NCI-H187 treated with DMSO at 0.1 percent for 48 hours (cell line): ENCODE data around the gene TACR1.
"Not testable (repeated sequence)": the region's sequence is repeated elsewhere in the genome, so short reads cannot be mapped to it uniquely, and the experiment has no call there.

ENCODE experiments used
- DNase-seq: peaks from one replicate; lab custom pipeline; 2025; lab: John Stamatoyannopoulos, UW

Gene TACR1

DNA sequence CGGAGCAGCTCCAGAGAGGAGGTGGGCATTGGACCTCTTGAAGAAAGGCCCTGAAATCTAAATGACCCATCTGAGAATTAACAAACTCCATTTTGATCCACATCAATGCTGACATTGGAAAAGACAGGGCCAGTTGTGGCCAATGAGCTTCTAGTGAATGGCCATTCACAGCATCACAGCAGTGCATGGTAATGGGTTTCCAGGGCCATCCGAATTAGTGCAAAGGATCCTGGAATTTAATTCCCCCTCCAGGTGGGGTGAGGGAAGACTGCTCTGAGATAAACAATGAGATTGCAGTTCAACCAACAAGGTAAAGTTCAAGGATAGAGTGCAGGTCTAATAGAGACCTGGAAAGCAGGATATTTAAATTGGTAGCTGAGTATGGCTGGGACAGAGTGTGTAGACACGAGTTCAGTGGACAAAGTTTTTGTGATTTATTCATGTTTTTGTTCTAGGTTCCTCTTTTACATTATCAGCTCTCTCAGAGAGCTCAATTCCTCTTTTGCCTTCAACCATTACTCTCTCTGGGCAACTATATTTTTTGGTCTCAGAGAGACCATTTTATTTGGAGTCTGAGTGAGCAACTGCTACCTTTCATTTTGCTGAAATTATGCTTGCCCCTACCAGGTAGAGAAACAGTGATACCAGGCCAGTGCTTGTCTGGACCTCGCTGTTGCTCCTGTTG, 5.0 kb downstream of the TACR1 start:
- no peak for DNase-seq

DNA sequence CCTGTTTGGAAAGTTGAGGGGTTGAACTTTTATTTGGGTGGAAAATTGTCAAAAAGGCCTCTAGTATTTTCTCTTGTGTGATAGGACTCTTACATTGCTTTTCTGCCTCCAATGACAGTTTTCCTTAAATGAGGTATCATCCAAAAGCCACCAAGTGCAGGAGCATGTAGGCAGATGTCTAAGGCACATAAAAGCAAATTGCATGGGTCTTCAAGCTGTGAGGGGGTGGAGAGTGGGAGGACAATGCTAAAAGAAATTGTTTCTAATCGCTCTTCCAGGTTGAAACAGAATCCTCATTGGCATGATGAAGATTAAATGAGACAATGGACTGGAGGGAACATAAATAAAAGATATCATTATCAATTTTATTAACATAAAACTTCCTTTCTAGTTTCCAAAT, 6.8 kb downstream of the TACR1 start:
- DNase-seq = no peak

DNA sequence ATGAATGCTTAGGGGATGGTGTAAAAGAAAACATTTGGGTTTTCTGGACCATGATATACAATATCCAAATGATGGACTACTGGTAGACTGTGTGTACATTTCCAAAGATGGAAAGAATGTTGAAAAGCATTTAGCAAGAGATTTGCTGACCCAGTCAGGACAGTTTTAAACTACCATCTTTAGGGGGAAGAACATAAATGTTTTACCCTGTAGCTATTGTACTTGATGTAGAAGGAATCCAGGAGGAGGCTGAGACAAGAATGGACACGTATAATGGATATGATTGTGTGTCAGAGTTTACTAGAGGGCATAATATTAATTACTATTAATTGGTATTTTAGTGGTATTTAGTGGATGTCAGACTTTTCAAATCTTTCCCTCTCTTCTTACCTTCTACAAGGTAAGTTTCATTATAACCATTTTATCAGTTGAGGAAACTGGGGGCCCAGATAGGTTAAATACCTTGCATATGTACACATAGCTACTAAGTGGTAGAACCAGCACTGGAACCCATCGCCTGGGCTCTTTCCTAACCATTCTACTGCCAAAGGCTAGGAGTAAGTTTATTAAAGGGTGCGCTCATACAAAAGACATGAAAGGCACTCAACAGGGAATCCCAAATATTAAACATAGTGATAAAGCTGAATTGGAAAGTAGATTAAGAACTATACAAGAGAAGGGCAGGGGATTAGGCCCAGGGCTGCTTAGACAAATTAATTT, 8.9 kb downstream of the TACR1 start:
- DNase-seq = no peak

DNA sequence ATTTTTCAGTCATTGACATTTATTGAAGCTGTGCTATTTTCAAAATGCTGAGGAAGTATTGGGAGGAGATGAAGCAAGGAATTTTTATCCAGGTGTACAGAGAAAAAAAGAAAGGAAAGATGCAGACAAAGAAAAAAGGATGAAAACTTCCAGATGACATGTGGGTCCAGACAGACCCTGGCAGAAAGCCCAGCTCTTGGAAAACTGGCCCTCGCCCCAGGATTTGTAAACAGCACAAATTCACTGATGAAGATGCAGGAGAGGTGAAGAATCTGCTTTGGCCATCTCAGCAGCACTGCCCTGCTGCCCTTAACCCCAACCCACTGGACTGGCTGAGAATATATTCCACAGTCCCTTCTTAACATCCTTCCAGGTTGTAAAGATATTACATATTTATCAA, 12.5 kb downstream of the TACR1 start:
- no peak for DNase-seq

DNA sequence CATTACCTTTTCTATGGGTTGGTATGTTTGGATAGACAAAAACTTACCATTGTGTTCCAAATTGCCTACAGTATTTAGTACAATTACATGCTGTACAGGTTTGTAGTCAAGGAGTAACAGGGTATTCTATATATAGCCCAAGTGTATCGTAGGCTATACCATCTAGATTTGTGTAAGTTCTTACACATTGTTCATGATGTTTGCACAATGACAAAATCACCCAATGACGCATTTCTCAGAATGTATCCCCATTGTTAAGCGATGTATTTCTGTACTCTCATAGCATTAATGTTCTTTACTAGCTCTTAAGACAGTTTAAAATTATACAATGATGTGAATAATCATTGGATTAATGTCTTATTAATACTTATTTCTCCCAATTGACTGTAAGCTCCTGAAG, 16.7 kb downstream of the TACR1 start:
- no peak for DNase-seq

DNA sequence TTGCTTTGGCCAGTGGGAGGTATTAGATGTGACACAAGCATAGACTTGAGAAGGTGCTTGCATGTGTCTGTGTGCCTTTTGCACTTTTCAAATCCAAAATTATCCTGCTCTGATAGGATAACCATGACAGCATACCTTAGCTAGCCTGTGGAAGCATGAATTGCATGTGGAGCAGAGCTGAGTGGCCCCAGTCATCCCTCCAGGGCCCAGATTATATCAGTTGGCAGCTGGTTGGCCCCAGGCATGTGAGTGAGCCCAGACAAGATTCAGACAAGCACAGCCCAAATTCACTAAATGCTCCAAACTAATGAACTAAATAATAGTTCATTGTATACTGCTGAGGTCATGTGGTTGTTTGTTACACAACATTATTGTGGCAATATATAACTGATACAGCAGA, 18.8 kb downstream of the TACR1 start:
- no peak for DNase-seq

DNA sequence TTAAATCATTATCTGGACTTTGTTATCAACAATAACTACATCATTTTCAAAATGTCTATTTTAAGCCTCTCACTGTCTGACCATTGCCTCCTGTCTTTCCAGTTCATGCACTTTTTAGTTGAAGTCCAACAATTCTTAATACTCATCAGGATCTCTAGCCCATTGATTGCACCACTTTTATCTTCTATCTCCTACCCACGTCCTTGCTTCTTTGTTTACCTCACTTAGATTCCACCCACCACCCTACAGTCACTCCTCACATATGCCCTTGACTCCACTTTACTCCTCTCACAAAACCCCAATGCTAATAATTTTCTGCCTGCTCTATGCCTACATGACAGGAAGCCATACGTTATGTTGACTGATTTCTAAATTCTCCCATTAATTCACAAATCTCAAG, 21.9 kb downstream of the TACR1 start:
- DNase-seq = no peak

DNA sequence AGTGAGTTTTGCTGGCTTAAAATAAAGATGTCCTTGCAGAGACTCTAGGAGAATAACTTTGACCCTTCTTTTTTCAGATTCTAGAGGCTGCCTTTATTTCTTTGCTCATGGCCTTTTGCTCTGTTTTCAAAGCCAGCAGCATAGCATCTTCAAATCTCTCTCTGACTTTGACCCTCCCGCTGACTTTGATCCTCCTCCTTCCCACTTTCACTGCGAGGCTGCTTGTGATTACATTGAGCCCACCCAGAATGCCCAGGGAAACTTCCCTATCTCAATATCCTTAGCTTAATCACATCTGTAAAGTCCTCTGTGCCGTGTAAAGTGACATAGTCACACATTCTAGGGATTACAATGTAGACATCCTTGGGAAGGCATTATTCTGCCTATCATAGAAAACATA, 23.9 kb downstream of the TACR1 start:
- DNase-seq = no peak

DNA sequence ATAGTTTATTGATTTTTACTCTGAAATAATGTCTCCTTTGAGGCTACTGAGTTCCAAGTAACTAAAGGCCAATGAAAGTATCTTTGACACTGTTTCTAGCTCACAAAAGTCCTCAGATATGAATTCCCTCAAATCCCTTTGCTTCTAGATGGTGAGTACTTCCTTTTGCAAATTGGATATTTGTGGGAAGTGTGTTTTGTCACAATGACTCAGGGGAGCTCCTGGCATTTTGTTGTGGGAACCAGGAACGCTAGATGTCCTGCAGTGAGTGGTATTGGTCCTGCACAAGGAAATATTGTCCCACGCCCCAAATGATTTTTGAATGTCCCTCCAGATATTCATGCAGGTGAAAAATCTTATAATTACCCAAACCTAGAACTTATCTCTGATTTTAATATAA, 24.3 kb downstream of the TACR1 start:
- DNase-seq = no peak

DNA sequence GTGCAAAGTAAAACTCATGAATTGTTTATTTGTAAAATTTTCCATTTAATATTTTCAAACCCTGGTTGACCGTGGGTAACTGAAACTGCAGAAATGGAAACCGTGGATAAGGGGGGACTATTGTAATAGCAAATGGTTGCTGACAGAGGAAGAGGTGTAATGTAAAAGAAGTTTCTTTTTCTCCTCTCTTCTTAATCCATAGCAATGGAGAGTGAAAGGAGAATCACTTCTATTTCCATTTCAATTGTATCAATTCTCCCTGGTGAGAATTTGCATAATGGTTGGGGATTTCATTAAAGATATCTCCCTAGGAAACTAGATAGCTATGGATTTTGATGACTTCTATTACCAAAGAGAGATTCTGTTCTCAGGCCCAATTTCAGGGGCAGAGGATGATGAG, 24.8 kb downstream of the TACR1 start:
- no peak for DNase-seq

DNA sequence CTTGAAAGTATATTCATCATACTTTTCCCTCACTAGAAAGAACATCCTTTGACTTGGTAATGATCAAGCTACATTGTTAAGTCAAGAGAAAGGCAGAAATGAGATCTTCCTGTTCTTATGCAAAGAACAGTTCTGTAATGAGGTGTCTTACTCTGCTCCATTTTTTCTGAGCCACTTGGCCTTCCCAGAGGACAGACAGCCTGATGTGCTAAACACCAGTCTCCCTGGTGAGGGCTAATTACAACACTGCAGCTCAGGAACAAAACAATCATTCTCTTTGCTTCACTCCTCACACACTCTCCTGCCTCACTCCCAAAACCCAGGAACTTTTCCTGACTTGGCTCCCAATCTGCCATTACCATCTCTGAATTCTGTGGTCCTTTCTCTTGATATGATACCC, 25.6 kb downstream of the TACR1 start:
- DNase-seq = no peak

DNA sequence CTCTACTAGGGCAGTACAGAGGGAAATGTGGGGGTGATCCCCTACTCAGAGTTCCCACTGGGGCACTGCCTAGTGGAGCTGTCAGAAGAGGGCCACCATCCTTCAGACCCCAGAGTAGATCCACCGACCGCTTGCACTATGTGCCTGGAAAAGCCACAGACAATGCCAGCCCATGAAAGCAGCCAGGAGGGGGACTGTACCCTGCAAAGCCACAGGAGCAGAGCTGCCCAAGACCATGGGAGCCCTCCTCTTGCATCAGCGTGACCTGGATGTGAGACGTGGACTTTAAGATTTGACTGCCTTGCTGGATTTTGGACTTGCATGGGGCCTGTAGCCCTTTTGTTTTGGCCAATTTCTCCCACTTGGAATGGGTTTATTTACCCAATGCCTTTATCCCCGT, 27.9 kb downstream of the TACR1 start:
- not testable (repeated sequence) for DNase-seq

DNA sequence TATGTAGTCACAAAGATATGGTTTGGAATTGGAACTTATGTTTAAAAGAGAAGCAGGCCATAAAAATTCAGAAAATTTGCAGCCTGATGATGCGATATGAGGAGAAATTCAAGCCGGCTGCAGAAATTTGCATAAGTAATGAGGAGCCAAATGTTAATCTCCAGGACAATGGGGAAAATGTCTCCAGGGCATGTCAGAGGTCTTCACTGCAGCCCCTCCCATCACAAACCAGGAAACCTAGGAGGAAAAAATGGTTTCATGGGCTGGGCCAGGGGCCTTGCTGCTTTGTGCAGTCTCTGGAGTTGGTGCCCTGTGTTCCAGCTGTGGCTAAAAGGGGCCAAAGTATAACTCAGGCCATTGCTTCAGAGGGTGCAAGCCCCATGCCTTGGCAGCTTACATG, 28.4 kb downstream of the TACR1 start:
- DNase-seq = no peak

DNA sequence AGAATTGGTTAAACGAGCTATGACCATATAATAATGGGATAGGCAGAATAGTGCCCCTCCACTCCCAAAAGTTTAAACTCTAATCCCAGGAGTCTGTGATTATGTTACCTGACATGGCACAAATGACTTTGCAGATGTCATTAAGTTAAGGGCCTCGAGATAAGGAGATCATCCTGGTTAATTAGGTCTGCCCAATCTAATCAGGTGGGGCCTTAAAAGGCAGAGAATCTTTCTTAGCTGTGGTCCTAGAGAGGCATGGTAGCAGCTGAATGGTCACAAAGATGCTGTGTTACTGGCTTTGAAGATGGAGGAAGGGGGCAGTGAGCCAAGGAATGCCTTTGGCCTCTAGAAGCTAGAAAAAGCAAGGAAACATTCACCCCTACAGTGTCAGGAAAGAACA, 31.1 kb downstream of the TACR1 start:
- no peak for DNase-seq

DNA sequence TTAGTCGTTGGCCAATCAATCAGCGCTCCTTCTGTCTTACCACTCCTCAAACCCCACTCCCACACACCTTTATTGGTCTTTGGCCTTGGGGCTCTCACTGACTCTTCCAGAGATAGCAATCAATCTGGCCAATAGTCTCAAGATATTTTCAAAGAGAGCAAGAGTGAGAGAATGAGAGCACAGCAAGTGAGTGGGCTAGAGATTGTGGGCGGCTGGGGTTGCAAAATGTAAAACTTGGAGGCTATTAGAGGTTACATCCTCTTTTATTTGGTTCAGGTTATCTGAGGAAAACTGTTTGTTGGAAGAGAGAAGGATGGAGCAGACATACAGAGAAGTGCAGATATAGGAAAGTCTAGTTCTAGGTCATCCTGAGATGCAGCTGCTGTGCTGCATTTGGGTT, 32.8 kb downstream of the TACR1 start:
- DNase-seq = no peak

DNA sequence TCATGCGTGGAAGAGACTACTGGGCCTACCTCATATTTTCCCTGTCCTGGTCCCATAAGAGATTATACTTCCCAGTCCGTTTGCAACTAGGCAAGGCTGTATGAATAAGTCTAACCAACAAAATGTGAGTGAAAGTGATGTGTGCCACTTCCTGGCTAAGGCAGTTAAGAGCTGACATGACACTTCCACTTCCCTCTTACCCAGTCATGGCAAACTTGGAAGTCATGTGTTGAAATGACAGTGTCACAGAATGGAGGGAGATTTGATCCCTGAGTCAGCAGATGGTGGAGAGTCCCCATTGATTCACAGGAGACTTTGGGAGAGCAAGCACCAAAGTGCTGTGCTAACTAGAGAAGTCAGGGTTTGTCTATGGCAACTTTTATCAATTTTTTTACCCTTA, 36.4 kb downstream of the TACR1 start:
- DNase-seq = no peak

DNA sequence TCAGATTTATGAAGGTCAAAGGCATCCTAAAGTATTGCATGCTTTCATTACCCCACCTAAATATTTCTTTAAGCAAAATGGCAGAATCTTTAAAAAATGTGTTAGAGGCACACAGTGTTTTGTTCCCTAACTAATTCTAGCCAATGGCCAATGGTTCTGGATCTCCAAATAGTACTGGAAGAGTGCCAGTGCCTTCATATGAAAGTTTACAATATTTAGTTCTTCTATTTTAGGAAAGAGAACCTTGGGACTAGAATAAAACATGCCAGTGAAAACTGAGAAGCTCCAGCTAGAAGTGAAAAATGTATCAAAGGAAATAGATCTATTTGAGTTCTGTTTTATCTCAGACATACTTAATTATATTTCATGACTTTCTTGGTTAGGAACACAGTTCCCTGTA, 37.1 kb downstream of the TACR1 start:
- no peak for DNase-seq

DNA sequence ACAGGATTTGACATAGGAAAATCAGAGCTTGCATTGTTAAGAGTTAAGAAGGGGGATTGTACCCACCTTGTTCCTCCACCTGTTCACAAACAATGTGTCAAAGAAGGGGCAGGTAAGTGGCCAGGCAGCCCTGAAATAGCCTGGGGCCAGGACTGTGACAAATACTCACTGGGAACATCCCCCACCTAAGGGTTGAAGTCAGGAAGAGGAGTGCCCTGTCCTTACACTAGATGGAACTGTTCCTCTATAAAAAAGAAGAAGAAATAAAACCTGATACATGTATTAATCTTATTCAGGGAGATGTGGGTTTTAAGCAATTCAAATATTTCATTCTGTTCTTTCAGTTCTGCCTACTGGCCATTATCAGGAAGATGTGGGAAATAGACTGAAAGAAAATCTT, 41.9 kb downstream of the TACR1 start:
- no peak for DNase-seq

DNA sequence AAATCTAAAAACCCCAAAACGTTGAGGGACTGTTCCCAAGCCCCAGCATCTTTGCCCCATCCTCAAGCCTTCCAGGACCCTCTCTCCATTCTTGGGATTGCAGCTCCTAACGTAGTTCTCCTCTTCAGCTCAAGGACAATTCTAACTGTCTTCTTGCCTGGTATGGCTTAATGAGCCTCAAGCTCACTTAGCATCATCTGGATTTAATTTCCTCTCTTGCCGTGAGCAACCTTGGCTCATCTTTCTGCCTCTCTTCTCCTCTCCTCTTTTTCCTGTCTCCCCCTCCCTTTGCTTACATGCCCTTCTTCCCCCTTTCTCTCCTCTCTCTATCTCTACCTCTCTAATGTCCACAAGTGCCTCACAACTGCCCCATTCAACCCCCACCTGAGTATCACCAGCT, 44.2 kb downstream of the TACR1 start:
- DNase-seq = no peak

DNA sequence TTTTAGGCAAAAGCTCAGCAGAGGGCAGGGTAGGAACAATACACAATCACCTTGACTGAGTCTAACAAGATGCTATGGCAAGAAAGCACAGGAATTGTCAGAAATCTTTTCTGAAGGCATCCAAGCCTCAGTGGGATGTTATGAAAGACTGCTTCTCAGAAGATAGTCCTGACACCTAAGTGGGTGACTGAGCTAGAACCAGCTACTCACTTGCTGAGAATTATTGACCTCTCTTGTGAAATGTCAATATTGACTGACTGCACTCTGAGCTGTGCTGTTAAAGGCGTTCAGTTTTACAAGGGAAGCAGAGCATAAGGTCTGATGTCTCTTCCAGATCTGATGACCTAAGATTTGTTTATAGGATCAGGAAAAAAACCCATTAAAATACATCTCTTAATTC, 46.1 kb downstream of the TACR1 start:
- no peak for DNase-seq

DNA sequence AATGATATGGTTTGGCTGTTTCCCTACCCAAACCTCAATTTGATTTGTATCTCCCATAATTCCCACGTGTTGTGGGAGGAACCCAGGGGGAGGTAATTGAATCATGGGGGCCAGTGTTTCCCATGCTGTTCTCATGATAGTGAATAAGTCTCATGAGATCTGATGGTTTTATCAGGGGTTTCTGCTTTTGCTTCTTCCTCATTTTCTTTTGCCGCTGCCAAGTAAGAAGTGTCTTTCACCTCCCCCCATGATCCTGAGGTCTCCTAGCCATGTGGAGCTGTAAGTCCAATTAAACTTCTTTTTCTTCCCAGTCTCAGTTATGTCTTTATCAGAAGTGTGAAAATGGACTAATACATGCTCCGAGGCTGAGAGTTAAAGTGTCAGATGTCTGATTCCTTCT, 47.1 kb downstream of the TACR1 start:
- DNase-seq = not testable (repeated sequence)

DNA sequence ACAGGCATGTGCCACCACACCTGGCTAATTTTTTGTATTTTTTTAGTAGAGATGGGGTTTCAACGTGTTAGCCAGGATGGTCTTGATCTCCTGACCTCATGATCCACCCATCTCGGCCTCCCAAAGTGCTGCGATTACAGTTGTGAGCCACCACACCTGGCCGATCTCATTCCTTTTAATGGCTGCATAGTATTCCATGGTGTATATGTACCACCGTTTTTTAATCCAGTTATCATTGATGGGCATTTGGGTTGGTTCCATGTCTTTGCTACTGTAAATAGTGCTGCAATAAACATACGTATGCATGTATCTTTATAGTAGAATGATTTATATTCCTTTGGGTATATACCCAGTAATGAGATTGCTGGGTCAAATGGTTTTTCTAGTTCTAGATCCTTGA, 51.4 kb downstream of the TACR1 start:
- DNase-seq = not testable (repeated sequence)

DNA sequence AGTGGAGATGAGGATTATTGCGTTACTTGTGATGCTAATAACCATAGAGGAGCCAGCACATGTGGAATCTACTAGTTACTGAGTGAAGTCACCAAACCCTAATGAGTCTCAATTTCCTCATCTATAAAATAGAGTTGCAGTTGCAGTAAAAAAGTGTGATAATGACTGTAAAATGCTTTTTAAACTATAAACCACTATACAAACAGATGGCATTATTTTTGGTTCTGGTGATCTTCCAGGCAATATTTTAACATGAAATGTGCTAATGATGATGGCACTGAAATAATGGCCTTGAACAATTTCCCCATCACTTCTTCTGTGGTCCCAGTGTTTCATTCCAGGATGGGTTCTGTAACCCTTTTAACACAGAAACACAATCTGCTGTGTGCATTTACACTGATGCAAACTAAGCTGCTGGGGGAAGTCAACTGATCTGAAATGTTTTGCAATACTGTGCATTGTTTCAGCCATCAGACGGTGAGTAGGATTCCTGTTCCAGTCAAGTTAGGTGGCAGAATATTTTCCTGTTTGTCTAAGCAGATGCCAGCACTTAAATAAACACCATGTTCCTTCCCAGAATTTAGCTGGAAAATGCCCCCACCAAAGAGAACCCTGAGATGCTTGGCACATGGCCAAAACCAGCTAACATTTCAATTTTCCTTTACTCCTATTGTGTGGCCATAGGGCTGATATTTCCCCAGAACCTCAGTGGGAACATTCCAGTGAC, 52.6 kb downstream of the TACR1 start:
- DNase-seq = no peak
